GM19328 (cell line): Measurements from ENCODE around the gene KLHDC1.
"Not testable (repeated sequence)": the region's sequence is repeated elsewhere in the genome, so short reads cannot be mapped to it uniquely, and the experiment has no call there.

Source experiments
- ATAC-seq: cut with Tn5 transposase; IDR thresholded peaks from one replicate; pipeline ENCODE4 v1.9.1; 2021; ENCODE audit warnings: mild to moderate bottlenecking, moderate library complexity; ENCODE audit not compliant: unreplicated experiment

KLHDC1 gene, protein sequence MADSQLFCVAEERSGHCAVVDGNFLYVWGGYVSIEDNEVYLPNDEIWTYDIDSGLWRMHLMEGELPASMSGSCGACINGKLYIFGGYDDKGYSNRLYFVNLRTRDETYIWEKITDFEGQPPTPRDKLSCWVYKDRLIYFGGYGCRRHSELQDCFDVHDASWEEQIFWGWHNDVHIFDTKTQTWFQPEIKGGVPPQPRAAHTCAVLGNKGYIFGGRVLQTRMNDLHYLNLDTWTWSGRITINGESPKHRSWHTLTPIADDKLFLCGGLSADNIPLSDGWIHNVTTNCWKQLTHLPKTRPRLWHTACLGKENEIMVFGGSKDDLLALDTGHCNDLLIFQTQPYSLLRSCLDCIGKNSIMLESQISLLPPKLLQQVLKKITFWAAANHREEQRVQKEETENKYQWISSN

DNA sequence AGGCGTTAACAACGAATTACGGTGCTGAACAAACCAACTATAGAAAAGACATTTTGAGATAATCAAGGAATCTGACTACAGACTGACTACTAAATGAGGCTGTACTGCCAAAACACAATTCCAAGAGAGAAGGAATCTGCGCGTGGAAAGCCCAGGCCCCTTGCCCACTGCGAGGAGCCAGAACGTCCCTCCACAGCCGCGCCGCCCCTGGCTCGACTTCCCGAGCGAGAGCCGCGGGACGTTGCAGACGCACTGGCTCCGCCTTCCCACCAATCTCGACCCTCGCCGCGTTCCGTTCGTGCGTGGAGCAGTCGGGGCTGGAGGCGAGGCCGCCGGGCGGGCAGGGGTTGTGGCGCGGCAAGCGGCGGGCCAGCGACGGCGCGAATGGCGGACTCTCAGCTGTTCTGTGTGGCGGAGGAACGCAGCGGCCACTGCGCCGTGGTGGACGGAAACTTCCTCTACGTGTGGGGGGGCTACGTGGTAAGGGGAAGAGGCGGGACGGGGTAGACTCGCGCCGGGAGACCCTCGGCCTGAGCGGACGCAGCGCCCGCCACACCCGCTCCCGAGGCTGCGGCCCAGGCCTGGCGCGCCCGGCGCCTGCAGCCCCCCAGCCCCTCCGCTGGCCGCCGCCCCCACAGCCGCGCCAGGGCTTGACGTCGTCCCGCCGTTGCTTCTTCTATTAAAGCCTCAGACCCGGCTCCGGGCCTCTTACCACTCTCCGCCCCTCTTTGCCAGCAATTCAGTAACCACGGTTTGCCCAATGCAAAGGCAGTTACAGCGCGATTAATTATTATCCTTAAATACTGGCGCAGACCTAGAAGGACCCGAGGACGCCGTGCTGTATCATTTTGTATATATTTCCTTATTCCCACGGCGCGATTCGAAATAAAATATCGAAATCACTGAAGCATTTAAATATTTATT is at the start of gene KLHDC1:
KLHDC1 (plus strand) TSS at position 310 of the 924 bp plus-strand sequence; CDS start at position 385, 75 bp downstream.
- peak; percentile 52 for ATAC-seq

DNA sequence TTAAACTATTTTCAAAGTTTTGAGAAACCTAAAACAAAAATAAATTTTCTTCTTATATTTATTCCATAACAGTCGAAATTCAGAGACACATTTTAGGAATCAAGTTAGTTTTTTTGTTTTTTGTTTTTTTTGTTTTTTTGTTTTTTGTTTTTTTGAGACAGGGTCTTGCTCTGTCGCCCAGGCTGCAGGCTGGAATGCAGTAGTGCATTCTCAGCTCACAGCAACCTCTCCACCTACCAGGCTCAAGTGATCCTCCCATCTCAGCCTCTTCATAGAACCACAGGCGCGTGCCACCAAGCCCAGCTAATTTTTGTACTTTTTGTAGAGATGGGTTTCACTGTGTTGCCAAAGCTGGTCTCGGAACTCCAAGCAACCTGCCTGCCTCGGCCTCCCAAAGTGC is 39.4 kb upstream of the KLHDC1 start:
- ATAC-seq, result no peak

DNA sequence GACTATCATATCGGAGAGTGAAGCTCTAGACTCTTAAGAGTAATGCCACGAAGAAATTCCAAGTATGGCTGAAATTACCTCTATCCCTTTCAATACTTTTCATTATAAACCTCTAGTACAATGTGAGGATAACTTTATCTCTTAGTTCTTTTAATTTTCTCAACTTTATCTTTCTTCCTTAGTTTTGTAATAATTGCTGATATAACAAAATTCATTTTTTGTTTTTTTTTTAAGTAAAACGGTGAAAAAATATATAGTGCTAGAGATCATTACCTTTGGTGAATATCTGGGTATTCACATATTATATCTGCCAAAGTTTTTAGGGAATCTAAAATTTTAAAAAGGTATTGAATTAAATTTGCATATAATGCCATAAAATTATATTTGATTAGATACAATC is 38.4 kb upstream of the KLHDC1 start:
- no peak for ATAC-seq

DNA sequence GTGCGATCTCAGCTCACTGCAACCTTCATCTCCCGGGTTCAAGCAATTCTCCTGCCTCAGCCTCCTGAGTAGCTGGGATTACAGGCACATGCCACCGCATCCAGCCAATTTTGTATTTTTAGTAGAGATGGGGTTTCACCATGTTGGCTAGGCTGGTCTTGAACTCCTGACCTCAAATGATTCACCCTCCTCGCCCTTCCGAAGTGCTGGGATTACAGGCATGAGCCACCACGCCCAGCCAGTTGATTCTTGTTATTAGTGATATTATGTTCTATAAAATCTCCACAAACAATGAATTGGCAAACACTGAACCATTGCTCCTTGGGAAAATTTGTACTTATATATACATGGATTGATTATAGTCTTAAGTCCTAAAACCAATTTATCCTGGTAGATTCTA is 35.4 kb upstream of the KLHDC1 start:
- ATAC-seq, result not testable (repeated sequence)

DNA sequence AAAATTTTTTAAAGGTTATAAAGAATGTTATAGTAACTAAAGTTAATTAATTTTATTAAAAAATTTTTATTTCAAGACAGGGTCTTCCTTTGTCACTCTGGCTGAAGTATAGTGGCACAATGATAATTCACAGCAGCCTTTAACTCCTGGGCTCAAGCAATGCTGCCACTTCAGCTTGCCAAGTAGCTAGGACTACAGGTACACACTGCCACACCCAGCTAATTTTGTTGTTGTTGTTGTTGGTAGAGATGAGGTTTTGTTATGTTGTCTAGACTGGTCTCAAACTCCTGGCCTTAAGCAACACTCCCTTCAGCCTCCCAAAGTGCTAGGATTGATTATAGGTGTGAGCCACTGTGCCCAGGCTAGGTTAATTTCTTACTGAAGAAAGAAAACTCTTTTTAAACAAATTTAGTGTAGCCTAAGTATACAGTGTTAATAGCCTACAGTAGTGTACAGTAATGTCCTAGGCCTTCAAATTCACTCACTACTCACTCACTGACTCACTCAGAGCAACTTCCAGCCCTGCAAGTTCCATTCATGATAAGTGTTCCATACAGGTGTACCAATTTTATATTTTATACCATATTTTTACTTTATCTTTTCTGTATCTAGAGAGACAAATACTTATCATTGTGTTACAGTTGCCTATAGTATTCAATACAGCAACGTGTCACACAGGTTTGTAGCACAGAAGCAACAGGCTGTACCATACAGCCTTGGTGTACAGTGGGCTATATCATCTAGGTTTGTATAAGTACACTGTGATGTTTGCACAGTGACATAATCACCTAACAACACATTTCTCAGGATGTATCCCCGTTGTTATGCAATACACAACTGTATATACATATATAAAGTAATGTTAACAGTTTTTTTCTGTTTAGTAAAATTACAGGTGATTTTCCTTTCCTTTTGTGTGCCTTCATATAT is 33.1 kb upstream of the KLHDC1 start:
- ATAC-seq, result no peak

DNA sequence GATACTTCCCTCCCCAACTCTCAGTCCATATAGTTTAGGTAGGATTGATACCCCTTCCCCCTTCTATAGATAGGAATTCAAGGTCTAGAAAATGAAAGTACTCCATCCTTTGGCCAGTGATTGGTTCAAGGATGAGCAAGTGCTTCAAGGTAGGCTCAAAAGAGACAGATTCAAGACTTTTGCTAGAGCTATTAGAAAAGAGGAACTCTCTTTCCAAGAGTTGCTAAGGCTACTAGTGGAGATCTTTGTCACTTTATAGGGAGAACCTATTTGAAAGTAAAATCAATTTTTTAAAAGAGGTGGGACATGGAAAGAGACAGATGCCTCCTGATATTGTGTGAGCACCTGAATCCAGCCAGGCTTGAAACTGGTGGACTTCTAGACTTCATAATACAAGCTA is 22.4 kb upstream of the KLHDC1 start:
- no peak for ATAC-seq

DNA sequence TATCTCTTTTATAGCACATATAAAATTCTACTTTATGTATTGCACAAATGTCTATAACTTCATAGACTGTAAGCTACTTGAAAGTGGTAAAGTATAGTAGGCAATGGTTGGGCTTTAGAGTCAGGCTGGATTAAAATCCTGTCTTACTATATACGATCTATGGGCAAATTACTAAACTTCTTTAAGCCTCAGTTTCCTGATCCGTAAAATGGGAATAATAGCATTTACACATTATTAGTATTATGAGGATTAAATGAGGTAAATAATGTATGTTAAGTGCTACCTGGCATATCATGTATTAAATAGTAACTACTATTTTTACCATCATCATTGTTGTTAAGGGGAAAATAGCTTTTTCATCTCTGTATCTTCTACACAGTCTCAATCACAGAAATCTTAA is 19.3 kb upstream of the KLHDC1 start:
- ATAC-seq, result no peak

DNA sequence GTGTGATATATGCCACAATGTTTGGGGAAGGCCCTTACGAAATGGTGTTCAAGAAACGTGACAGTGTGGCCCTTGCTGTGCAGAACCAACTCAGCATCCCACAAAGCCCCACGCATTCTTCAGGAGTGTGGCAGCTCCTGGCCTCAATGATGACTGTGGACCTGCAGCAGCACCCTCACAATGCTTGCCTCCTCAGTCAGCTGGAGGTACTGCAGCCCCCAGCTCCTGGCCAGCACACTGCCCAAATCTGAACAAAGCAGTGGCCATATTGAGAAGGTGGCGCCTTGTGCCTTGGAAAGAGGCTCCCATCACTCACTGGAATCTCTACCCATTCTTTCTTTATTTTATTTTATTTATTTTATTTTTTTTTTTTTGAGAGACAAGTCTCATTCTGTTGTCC is 15.3 kb upstream of the KLHDC1 start:
- no peak for ATAC-seq

DNA sequence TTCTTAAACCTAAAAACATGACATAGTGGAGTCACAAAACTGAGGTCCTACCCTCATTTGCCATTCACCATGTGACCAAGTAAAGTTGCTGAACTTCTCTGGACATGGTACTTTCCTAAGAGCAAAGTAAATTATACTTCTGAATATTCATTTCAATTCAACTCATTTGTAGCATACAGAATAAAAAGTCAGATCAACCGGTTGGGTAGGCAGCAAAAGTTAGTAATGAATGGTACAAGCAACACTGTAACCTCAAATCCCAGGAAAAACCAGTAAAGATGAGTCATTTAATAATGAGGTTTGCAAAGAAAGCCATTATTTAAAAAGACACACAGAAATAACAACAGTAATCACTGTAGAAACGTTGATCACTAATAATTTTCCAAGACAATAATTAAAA is 13.6 kb upstream of the KLHDC1 start:
- ATAC-seq, result no peak

DNA sequence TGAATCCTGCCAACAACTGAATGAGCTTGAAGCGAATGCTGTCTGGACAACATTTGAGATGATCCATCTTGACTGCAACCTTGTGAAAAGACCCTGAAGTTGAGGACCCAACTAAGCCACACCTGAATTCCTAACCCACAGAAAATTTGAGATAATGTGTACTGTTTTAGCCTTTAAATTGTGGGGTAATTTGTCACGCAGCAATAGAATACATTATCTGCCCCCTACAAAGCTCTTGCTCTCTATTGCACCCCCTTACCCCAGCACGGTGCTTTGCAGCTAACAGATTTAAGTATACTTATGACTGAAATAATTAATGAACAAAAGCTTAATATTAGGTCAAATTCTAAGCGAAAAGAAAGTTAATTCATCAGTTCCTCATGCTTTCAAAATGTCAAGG is 6.5 kb upstream of the KLHDC1 start:
- ATAC-seq, result no peak

DNA sequence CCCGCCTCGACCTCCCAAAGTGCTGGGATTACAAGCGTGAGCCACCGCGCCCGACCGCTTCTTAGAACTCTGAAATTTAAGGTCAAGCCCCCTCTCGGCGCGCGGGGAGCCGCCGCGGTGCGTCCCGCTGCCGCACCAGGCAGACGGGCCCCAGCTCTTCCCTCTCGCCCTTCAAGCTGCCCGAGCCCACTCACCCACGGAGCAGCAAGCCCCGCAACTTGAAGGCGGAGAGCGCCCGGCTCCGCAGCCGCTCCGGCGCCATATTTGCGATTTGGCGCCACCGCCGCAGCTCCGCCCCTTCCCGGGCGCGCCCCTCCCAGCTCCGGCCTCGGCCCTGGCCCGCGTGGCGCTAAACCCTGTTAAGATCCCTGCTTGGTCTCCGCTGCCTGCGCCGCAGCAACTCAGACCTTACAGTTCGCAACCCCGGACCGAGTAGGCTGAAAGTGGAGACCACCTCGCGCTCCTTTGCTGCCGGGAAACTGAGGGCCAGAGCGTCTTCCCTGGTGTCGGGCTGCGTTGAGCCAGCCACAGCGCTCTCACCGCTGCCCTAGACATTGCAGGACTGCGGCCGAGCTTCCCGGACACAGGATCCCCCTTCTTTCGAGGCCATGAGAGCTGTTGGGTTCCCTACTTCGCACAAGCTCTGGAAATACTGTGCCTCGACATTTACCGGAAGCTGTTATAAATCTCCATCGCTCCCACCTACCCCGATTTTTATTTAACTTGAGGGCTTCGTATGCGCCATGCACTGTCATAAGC is 4.8 kb upstream of the KLHDC1 start, which contains the start of gene POLE2:
POLE2 (minus strand) TSS at position 273 of the 759 bp plus-strand sequence; CDS start at position 262, 11 bp downstream.
- ATAC-seq, result peak; percentile 79

DNA sequence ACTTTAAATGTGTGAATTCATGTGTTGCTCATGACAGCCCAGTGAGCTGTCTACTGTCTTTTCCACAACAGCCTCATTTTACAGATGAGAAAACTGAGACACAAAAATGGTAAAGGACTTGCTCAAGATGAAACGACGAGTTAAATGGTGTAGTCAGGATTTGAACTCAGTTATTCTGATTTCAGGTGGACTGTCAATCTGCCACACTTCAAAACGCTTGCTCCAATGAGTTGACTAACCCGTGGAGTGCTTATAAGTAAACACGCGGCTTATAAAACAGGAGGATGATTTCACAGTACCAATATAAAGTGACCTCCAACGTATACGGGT is 4.3 kb upstream of the KLHDC1 start:
- no peak for ATAC-seq

DNA sequence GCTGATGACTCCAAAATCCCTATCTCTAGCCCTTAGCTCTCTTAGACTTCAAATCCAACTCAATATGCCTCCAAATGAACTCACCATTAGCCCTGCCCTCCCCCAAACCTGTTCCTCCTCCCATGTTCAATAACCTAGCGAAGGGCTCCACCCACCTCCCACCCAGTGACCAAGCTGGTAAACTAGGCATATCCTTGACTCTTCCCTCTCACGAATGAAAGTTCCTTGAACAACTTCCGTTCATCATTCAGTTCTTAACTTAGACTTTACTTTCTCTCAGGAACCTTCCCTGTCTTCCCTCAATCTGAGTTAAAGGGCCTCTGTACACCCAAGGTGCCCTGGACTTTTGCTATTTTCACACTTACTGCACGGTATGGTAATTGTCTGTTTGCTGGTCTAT is 1.9 kb upstream of the KLHDC1 start:
- no peak for ATAC-seq

DNA sequence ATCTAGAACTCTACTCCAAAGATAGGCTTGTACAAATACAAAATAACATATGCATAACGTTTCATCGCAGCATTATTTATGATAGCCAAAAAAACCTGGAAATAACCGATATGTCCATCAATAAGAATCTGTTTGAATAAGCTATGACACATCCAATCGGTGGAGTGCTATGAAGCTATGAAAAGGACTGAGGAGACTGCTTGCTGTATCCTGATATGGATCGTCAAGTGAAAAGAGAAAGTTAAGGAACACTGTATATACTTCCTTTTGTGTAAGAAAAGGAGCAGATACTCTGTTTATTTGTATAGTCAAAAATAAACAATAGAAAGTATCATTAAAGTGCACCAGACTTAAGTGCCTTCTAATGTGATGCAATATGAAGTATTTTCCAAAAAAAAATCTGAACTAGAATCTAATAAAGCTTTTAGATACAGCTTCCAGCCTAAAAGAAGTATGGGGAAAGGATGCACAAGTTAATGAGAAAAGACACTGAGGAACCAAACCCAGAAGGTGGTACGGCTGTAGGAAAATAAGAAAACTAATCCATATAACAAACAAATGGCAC is 645 bp upstream of the KLHDC1 start:
- ATAC-seq, result no peak

DNA sequence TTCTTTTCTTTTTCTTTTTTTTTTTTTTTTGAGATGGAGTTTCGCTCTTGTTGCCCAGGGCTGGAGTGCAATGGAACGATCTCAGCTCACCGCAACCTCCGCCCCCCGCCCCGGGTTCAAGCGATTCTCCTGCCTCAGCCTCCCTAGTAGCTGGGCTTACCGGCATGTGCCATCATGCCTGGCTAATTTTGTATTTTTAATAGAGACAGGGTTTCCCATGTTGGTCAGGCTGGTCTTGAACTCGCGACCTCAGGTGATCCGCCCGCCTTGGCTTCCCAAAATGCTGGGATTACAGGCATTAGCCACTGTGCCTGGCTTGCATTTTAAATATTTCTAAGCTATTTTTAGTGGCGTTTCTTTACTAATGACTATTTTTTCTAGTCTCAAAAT is 810 bp downstream of the KLHDC1 start:
- not testable (repeated sequence) for ATAC-seq

DNA sequence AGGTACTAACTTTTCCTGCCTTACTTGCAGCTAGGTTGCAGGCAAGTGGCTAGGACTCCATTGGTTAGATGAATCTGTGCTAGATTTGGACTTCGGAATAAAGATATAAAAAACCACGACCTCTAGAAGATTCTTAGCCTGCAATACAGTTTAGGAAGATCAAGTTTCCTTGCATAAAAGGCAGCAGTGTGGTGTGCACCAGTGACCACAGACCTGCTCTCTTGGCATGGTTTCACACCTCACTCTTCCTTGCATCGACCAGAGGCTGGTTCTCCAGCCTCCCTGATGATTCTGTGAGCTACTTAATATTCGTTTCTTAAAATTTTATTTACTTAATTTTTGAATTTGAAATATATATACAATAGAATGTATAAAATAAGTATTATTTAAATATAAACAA is 9.8 kb downstream of the KLHDC1 start:
- no peak for ATAC-seq

DNA sequence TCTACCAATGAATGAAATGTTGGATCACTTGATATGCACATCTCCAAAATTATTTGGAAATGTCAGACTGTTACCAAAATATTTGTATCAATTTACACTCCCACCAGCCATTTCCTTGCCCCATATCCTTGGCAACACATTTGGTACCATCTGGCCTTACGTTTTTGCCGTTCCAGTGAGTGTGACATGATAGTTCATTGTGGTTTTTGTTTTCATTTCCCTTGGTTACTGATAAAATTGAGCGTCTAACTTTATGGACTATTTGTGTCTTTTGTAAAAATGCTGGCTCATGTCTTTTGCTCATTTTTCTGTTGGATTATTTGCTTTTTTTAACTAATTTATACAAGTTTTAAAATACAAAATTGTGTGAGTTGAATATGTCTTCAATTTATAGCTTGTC is 11.0 kb downstream of the KLHDC1 start:
- ATAC-seq, result no peak

DNA sequence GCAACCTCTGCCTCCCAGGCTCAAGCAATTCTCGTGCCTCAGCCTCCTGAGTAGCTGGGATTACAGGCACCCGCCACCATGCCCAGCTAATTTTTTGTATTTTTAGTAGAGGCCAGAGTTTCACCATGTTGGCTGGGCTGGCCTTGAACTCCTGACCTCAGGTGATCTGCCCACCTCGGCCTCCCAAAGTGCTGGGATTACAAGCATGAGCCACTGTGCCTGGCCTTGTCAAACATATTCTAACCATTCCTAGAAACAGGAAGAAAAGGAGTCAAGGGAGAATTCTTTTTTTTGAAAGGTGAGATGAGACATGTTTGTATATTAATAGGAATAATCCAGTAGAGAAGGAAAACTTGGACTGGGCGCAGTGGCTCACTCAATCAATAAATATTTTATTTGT is 11.6 kb downstream of the KLHDC1 start:
- not testable (repeated sequence) for ATAC-seq

DNA sequence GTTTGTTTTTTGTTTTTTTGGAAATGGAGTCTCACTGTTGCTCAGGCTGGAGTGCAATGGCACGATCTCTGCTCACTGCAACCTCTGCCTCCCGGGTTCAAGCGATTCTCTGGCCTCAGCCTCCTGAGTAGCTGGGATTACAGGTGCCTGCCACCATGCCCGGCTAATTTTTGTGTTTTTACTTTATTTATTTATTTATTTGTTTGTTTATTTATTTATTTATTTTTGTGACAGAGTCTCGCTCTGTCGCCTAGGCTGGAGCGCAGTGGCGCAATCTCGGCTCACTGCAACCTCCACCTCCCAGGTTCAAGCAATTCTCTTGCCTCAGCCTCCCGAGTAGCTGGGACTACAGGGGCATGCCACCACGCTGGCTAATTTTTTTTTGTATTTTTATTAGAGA is 18.1 kb downstream of the KLHDC1 start:
- not testable (repeated sequence) for ATAC-seq

DNA sequence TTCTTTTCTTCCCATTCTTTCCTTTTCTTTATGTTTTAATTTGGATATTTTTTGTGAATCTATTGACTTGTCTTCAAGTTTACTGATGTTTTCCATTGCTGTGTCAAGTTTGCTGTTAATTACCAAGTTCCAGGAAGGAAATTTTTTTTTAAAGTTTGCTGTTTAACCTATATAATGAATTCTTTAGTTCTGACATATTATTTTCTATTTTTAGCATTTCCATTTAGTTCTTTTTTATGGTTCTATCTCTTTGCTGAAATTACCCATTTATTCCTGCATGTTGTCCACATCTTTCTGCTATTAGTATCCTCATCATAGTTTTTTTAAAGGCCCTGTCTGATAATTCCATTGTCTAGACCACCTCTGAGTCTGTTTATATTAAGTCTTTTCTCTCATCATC is 27.8 kb downstream of the KLHDC1 start:
- no peak for ATAC-seq
